Measurements from ENCODE around the gene RASGRP1. TPM values are rescaled to one million over a fixed set of nuclear protein-coding genes. Genes with fewer than 3 reads are reported as not detected.

The RASGRP1 gene
- total RNA-seq, 1 donor from 2014 or later: 0.42 TPM

Other genes with a start within 250 kb of the RASGRP1 start
- 15.2 TPM for gene FAM98B, start 110.7 kb downstream of the RASGRP1 start, total RNA-seq